CD14-positive monocyte (primary cell): ENCODE measurements around the gene L3MBTL4. TPM values are rescaled to one million over a fixed set of nuclear protein-coding genes. Genes with fewer than 3 reads are reported as not detected.

ENCODE experiments used
- DNase-seq, 3 donors: peaks; one replicate each; pipeline ENCODE4 v3.0.0-alpha.2; 2011 to 2022
- H2AFZ ChIP-seq: 2 replicates; pipeline ENCODE4 v1.6.0; 2012; ENCODE audit warnings: mild to moderate bottlenecking, low read depth, low read length, inconsistent platforms; ENCODE audit not compliant: insufficient read depth, poor library complexity, severe bottlenecking
- H3K27ac ChIP-seq, 2 donors: 1 replicate in 1 of 2; 2 replicates in 1 of 2; pipeline ENCODE4 v1.5.1; 2012 to 2013; ENCODE audit warnings: low read length in 2 of 2, control low read depth in 1 of 2, inconsistent platforms in 1 of 2, low read depth in 1 of 2, mild to moderate bottlenecking in 1 of 2
- H3K27me3 ChIP-seq, 2 donors: one replicate each; pipeline versions ENCODE4 v1.6.0 to v1.6.1; 2011 to 2013; ENCODE audit warnings: low read length in 2 of 2; ENCODE audit not compliant: control insufficient read depth in 2 of 2, insufficient read depth in 2 of 2
- H3K36me3 ChIP-seq, 2 donors: replicated peaks in 1 of 2; 1 replicate in 1 of 2; 2 replicates in 1 of 2; pipeline versions ENCODE4 v1.5.1 to v1.6.1; 2012 to 2013; ENCODE audit warnings: low read length in 2 of 2, control low read depth in 1 of 2, inconsistent platforms in 1 of 2, mild to moderate bottlenecking in 1 of 2; ENCODE audit not compliant: insufficient read depth in 2 of 2, control insufficient read depth in 1 of 2
- H3K4me1 ChIP-seq, 2 donors: 1 replicate in 1 of 2; 2 replicates in 1 of 2; pipeline versions ENCODE4 v1.5.1 to v1.6.1; 2012 to 2013; ENCODE audit warnings: low read length in 2 of 2, control low read depth in 1 of 2, inconsistent platforms in 1 of 2, mild to moderate bottlenecking in 1 of 2, moderate library complexity in 1 of 2; ENCODE audit not compliant: insufficient read depth in 2 of 2, control insufficient read depth in 1 of 2
- H3K4me2 ChIP-seq: replicated peaks from 2 replicates; pipeline ENCODE3; 2012; ENCODE audit warnings: low read length, moderate library complexity, mild to moderate bottlenecking; ENCODE audit not compliant: poor library complexity, severe bottlenecking; ENCODE audit errors: extremely low read depth
- H3K4me3 ChIP-seq, 3 experiments: fragments of 200-600 bp in 1 of 3; sonication (generic) in 1 of 3; replicated peaks in 1 of 3; 1 replicate in 2 of 3; 2 replicates in 1 of 3; pipeline ENCODE4 v1.5.1; 2011 to 2013; ENCODE audit warnings: low read length in 3 of 3, mild to moderate bottlenecking in 3 of 3, control low read depth in 2 of 3, low read depth in 2 of 3, inconsistent platforms in 1 of 3, moderate library complexity in 1 of 3
- H3K79me2 ChIP-seq: 2 replicates; pipeline ENCODE4 v1.6.0; 2012; ENCODE audit warnings: mild to moderate bottlenecking, control low read depth, inconsistent platforms, low read length, moderate library complexity; ENCODE audit not compliant: insufficient read depth
- H3K9ac ChIP-seq: 2 replicates; pipeline ENCODE4 v1.6.0; 2017; ENCODE audit warnings: low read length, mild to moderate bottlenecking; ENCODE audit not compliant: insufficient read depth, poor library complexity, severe bottlenecking
- H3K9me3 ChIP-seq, 2 donors: replicated peaks in 1 of 2; 1 replicate in 1 of 2; 2 replicates in 1 of 2; pipeline versions ENCODE4 v1.5.1 to v1.6.1; 2012 to 2013; ENCODE audit warnings: low read length in 2 of 2, control low read depth in 1 of 2; ENCODE audit not compliant: control insufficient read depth in 1 of 2, insufficient read depth in 1 of 2
- H4K20me1 ChIP-seq: 2 replicates; pipeline ENCODE4 v1.6.0; 2012; ENCODE audit warnings: mild to moderate bottlenecking, low read length, control low read depth, moderate library complexity; ENCODE audit not compliant: insufficient read depth
- H3K27ac Mint-ChIP-seq, 7 donors: one replicate each; pipeline ENCODE4 v1.8.0; 2020; ENCODE audit warnings: mild to moderate bottlenecking in 7 of 7, mixed read lengths in 7 of 7, moderate library complexity in 6 of 7, inconsistent platforms in 2 of 7
- H3K27me3 Mint-ChIP-seq, 3 donors: one replicate each; pipeline ENCODE4 v1.8.0; 2021 to 2022; ENCODE audit warnings: low read depth in 3 of 3, mild to moderate bottlenecking in 3 of 3, mixed read lengths in 3 of 3, moderate library complexity in 3 of 3, inconsistent platforms in 1 of 3
- H3K36me3 Mint-ChIP-seq, 2 donors: one replicate each; pipeline ENCODE4 v1.8.0; 2020; ENCODE audit warnings: mixed read lengths in 2 of 2, inconsistent platforms in 1 of 2, mild to moderate bottlenecking in 1 of 2
- H3K4me1 Mint-ChIP-seq: one replicate; pipeline ENCODE4 v1.8.0; 2020; ENCODE audit warnings: mild to moderate bottlenecking, mixed read lengths
- H3K4me3 Mint-ChIP-seq, 2 donors: one replicate each; pipeline ENCODE4 v1.8.0; 2020; ENCODE audit warnings: mild to moderate bottlenecking in 2 of 2, mixed read lengths in 2 of 2, moderate library complexity in 1 of 2
- H3K9me3 Mint-ChIP-seq, 7 donors: one replicate each; pipeline ENCODE4 v1.8.0; 2020 to 2022; ENCODE audit warnings: mixed read lengths in 7 of 7, mild to moderate bottlenecking in 6 of 7, moderate library complexity in 6 of 7, inconsistent platforms in 2 of 7
- WGBS: methylation state at CpG from one replicate; pipeline ENCODE4 v1.1.5; 2013; ENCODE audit warnings: missing lambda C conversion rate; ENCODE audit not compliant: insufficient coverage; 5-methylcytosine and 5-hydroxymethylcytosine counted together
- intact Hi-C, 2 donors: fragments of 100-400 bp; cut with micrococcal nuclease; formaldehyde crosslinking; loops; one replicate each; pipeline versions ENCODE4 v1.15.0 to v1.15.1; 2023
- polyA plus RNA-seq, 3 donors: library from polyadenylated mRNA; depleted of rRNA in 1 of 3; unstranded in 2 of 3; stranded (reverse) in 1 of 3; fragments of 300-500 nt in 2 of 3; fragments of >200 nt in 1 of 3; fragmentation: Illumina TruSeq in 2 of 3; gene quantifications; 1 replicate in 2 of 3; 2 replicates in 1 of 3; pipeline ENCODE4 v1.2.3, GENCODE V29; 2012 to 2021
- TF ChIP-seq, protein P1 (sequence below): fragments of 200-600 bp; IDR thresholded peaks from one replicate; pipeline ENCODE4 v1.8.0; 2022; ENCODE audit warnings: antibody characterized with exemption, mild to moderate bottlenecking

Gene L3MBTL4
- polyA plus RNA-seq, 3 donors, result 0.55 to 1.2 (median 0.72) TPM

GRCh38 chr18:6060149-6060548 is 354.6 kb downstream of the L3MBTL4 start:
- no peak for DNase-seq
- H3K4me3 ChIP-seq, result no peak overlapping the region
- no peaks in the 10 kb centered on the region for H3K79me2 ChIP-seq
- H3K36me3 Mint-ChIP-seq, result no peaks in the 10 kb centered on the region
- H3K4me2 ChIP-seq, result no peak overlapping the region
- no peaks in the 10 kb centered on the region for H3K27me3 ChIP-seq
- H2AFZ ChIP-seq, result no peak overlapping the region
- H3K36me3 ChIP-seq, result no peaks in the 10 kb centered on the region
- no peaks in the 10 kb centered on the region for H4K20me1 ChIP-seq
- TF ChIP-seq, protein P1, sequence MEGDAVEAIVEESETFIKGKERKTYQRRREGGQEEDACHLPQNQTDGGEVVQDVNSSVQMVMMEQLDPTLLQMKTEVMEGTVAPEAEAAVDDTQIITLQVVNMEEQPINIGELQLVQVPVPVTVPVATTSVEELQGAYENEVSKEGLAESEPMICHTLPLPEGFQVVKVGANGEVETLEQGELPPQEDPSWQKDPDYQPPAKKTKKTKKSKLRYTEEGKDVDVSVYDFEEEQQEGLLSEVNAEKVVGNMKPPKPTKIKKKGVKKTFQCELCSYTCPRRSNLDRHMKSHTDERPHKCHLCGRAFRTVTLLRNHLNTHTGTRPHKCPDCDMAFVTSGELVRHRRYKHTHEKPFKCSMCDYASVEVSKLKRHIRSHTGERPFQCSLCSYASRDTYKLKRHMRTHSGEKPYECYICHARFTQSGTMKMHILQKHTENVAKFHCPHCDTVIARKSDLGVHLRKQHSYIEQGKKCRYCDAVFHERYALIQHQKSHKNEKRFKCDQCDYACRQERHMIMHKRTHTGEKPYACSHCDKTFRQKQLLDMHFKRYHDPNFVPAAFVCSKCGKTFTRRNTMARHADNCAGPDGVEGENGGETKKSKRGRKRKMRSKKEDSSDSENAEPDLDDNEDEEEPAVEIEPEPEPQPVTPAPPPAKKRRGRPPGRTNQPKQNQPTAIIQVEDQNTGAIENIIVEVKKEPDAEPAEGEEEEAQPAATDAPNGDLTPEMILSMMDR, result no peak
- H3K27me3 Mint-ChIP-seq, result peaks cover 0 to 2% (median 0%) of the 10 kb centered on the region in 3 donors
- intact Hi-C loops, result no loop called here
- no peaks in the 10 kb centered on the region for H3K4me1 ChIP-seq
- H3K27ac ChIP-seq, result no peak overlapping the region
- no peaks in the 10 kb centered on the region for H3K9me3 ChIP-seq
- H3K27ac Mint-ChIP-seq, result no peak overlapping the region
- no CpG with 5 or more reads among the region's 4 CpGs for WGBS
- H3K9me3 Mint-ChIP-seq, result peaks cover 0 to 9% (median 4%) of the 10 kb centered on the region in 7 donors
- no peak overlapping the region for H3K4me3 Mint-ChIP-seq
- H3K4me1 Mint-ChIP-seq, result peaks cover 3% of the 10 kb centered on the region
- no peak overlapping the region for H3K9ac ChIP-seq

DNA sequence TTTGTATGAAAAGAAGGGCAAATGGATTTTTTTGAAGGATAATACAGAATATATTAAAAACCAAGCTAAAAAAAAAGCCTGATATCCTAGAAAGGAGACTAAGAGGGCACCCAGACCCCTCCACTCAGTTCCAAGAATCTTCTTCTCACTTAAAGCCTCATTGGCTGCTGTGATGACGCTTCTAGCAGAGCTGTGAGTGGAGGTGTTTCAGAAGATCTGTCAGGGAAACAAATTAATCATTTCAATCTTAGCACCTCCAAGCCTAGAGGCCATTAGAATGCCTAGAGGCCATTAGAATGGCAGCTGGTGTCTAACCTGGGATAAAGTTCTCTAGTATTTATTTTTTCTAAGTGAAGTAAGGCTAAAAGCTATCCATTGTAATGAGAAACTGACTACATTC is 355.2 kb downstream of the L3MBTL4 start:
- Mint-ChIP-seq H3K9me3 (peaks cover 0 to 6% (median 4%) of the 10 kb centered on the region in 7 donors), H3K4me3 (no peak overlapping the region)
- no CpG with 5 or more reads among the region's 1 CpG for WGBS

More for the DNA sequence above, 355.2 kb downstream of the L3MBTL4 start:
- Histone ChIP-seq H3K9me3 (no peaks in the 10 kb centered on the region), H3K4me3 (no peak overlapping the region), H3K27me3 (no peaks in the 10 kb centered on the region), H3K9ac (no peak overlapping the region), H4K20me1 (no peaks in the 10 kb centered on the region), H3K4me2 (no peak overlapping the region), H3K79me2 (no peaks in the 10 kb centered on the region), H3K4me1 (no peaks in the 10 kb centered on the region), H2AFZ (no peak overlapping the region), H3K27ac (no peak overlapping the region), H3K36me3 (no peaks in the 10 kb centered on the region)
- H3K27ac Mint-ChIP-seq, result no peak overlapping the region
- intact Hi-C loops, result no loop called here
- peaks cover 0 to 2% (median 0%) of the 10 kb centered on the region in 3 donors for H3K27me3 Mint-ChIP-seq
- TF ChIP-seq, protein P1, result no peak
- H3K4me1 Mint-ChIP-seq, result peaks cover 3% of the 10 kb centered on the region
- no peak for DNase-seq
- H3K36me3 Mint-ChIP-seq, result no peaks in the 10 kb centered on the region
